ENCODE data around the gene STK32A.
A peak's percentile ranks its signal among the peaks of the same experiment; 100 is the strongest.
"Not testable (repeated sequence)": the region's sequence is repeated elsewhere in the genome, so short reads cannot be mapped to it uniquely, and the experiment has no call there.

The STK32A gene

DNA sequence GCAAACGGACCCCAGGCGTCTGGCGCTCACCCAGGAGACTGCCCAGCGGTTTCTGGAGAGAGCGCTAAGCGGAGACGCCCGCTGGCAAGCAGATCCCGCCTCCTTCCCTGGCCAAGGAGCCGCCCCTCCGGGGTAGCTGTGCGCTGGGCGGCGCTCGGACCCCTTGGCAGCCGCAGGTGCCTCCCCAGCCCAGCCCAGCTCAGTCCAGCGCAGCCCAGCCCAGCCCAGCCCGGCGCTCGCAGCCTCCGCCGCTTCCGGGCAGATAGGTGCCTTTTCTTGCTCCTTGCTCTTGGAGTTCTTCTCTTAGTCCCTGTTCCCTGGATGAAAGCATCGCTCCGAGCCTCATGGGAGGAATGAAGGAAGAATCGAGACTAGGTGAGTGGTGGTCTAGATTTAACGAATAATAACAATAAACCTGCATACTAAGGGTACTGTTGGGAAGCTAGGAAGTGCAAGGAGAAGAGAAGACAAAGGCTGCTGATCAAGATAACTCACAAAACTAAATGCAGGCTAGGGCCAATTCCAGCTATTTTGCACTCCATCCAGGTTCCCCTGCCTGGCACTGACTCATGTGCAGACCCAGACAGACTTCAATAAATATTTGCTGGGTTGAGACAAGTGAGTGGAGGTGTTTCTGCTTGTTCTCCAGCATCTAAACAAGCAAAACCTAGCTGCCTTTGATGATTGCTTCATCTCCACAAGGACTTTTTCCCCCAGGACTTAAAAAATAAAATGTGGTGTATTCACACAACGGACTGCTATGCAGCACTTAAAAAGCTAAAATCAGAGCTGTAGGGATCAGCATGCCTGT lies at the start of gene STK32A:
TSS of gene STK32A (plus strand) at position 202 of the 811 bp plus-strand sequence. CDS start 4,609 bp downstream, outside the sequence.
- no peak for DNase-seq (ENCODE audit: low spot score)

DNA sequence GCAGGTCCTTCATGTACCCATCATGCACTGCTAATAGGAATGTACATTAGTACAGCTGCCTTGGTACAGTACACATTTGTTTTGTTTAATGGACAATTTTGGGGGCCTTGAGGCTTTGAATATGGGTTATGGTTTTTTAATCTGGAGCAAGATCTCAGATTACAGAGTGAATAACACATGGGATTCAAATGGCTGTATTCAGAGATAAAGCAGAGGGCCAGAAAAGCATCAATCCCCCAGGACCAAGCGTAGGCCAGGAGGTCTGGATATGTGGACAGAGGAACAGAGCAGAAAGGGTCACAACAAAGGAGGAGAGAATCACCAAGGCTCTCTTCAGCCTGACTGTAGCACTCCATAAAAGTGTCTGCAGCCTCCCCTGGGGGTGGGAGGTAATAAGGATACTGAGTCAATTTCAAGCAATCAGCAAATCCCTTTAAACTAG lies 47.7 kb upstream of the STK32A start:
- DNase-seq (ENCODE audit: low spot score), result no peak

DNA sequence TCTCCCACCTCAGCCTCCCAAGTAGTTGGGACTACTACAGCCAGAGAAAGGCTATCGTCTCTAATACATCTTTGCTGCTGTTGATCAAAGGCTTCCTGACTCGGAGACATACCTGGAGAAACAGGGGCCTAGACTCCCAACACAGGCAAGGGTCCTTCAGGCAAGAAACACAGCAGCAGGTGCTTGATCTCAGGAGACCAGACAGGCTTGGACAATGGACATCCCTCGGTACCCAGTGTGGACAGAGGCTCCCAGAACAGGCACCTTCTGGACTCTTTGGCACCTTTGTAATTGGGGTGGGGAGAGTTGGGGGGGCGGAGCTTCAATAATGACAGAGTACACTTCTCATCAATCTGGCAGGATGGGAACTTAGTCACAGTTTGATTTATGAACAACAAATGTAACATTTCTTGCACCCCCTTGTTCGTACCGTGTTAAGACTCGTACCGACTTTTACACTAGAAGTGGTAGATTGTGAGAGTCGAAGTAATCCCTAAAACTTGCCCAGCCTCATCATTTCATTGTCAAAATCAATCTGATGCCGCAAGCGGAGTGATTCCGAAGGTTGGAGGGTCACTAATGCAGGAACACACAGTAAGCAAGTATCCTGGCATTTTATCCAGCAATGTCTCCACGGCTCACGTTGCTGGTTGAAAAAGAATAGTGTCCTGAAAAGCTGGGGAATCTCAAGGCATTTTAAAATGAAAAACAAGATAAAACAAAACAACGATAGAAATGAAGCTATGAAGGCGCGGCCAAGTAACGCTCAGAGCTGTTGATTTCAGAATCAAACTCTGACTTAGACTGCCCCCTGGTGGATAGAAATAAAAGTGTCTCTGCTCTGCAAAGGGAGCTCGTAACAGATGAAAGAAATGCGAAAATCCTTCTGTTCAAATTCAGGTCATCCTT lies 46.4 kb upstream of the STK32A start:
- peak; percentile 50 for DNase-seq (ENCODE audit: low spot score)

DNA sequence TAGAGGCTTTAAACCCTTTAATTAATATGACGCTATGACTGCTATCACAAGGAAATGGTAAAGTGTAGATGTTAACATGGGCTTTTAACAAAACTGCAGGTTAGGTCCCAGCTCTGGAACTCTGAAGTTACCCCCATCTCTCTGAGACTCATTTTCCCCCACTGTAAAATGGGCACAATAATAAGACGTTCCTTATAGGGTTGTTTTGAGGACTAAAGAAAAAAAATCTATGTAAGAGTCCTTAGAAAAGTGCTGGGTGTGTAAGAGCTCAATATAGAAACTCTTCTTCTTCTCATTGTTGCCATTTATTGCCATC lies 45.8 kb upstream of the STK32A start:
- DNase-seq (ENCODE audit: low spot score), result no peak

DNA sequence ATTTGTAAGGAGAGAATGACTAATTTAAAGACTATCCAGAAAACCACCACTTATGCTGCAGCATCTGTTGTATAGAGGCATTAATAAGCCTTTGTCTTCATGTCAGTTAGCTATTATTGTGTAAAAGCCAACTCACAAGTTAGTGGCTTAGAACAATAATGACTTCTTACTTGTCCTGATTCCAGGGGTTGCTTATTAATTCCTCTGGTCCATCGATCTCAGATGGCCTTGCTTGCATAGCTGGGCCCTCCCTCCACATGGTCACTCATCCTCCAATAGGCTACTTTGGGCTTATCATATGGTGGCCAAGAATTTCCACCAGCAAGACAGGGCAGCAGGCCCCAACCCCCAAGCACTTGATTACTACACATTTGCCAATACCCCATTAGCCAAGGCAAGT lies 44.5 kb upstream of the STK32A start:
- no peak for DNase-seq (ENCODE audit: low spot score)

DNA sequence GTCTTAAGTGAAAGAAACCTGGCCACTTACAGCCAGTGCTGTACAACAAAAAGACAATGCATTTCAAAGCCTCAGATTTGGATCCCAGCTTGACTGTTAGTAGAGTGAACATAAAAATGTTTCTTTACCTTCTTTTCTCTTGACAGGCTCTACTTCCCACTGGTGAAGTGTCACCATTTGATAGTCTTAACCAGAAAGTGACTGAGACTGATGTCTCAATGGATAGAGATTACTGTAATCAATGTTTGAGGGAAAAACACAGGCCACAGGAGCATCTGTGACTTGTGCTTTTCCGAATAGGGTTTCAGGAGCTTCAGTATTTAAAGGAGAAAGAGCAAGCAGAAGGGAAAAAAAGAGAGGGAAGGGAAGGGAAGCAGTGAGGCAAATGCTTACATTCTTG lies 41.7 kb upstream of the STK32A start:
- no peak for DNase-seq (ENCODE audit: low spot score)

DNA sequence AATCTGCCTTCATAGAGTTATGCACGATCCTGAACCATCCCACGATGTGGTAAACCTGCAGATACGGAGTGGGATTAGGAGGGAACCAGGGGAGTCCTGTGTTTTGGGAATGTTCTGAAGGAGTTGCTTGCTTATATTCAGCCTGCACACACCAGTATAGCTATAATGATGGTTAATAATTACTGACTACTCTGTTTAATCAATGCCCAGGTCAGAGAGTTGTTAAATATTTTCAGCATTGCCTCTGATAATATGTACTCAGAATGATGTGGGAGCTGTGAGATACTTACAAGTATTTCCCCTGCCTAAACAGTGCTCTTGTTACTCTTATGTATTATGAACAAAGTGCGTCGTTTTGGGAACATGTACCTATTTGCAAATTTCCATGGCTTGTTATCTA lies 34.8 kb upstream of the STK32A start:
- DNase-seq (ENCODE audit: low spot score), result no peak

DNA sequence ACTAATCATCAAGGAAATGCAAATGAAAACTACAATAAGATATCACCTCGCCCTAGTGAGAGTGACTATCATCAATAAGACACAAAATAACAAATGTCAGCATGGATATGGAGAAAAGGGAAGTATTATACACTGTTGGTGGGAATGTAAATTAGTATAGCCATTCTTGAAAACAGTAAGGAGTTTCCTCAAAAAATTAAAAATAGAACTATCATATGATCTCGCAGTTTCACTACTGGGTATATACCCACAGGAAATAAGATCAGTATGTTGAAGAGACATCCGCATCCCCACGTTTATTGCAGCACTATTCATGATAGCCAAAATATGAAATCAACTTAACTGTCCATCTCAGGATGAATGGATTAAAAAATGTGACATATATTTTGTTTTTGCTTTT lies 31.6 kb upstream of the STK32A start:
- DNase-seq (ENCODE audit: low spot score), result no peak

DNA sequence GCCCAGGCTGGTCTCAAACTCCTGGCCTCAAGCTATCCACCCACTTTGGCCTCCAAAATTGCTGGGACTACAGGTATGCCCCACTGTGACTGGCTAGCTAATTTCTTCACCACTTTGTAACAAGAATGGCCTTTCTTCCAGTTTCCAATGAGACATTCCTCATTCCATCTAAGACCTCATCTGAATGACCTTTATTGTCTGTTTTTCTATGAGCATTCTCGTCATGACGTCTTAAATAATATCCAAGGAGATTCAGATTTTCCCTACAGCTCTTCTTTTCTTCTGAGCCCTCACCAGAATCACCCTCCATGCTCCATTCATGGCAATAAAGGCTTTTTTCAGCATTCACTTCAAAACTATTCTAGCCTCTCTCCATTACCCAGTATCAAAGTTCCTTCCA lies 30.2 kb upstream of the STK32A start:
- no peak for DNase-seq (ENCODE audit: low spot score)

DNA sequence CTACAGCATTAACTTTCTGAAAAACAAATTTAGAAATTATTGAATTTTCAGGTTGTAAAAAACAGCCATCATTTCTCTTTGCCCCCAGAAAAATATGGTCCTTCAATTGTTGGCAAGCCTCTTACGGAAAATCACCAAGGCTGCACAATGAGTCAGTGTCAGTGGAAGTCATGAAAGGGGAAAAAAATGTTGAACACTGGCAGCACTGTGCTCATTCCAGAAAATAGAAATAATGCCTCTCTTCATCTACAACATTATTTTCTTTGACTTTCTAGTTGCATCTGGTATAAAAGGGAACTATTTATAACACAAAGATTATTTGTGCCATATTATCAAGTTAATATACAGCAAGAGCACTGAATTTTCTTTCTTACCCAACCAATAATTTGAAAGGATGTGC lies 26.7 kb upstream of the STK32A start:
- DNase-seq (ENCODE audit: low spot score), result no peak

DNA sequence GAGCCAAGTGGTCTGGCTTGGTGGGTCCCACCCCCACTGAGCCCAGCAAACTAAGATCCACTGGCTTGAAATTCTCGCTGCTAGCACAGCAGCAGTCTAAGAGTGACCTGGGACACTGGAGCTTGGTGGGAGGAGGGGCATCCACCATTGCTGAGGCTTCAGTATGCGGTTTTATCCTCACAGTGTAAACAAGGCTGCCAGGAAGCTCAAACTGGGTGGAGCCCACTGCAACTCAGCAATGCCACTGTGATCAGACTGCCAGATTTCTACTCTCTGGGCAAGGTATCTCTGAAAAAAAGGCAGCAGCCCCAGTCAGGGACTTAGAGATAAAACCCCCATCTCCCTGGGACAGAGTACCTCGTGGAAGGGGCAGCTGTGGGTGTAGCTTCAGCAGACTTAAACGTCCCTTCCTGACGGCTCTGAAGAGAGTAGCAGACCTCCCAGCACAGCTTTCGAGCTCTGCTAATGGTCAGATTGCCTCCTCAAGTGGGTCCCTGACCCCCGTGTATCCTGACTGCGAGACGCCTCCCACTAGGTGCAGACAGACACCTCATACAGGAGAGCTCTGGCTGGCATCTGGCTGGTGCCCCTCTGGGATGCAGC lies 18.2 kb upstream of the STK32A start:
- DNase-seq (ENCODE audit: low spot score), result peak; percentile 8

DNA sequence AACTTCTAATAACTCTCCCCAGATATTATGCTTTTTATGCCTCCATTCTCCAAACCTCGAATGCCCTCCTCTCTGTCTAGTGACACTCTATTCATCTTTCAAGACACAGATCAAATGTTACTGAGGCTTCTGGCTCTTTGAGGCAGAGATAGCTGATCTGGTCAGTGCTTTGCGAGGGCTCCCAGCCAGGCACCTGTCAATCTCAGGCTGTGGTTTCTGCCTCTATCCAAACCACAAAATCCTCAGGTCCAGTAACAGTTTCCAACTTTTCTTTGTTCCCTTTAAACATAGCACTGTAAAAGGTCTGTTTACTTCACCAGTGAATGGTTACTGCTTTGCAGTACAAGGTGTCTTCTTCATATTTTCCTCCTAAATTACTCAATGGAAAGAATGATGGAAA lies 11.5 kb upstream of the STK32A start:
- DNase-seq (ENCODE audit: low spot score), result no peak

DNA sequence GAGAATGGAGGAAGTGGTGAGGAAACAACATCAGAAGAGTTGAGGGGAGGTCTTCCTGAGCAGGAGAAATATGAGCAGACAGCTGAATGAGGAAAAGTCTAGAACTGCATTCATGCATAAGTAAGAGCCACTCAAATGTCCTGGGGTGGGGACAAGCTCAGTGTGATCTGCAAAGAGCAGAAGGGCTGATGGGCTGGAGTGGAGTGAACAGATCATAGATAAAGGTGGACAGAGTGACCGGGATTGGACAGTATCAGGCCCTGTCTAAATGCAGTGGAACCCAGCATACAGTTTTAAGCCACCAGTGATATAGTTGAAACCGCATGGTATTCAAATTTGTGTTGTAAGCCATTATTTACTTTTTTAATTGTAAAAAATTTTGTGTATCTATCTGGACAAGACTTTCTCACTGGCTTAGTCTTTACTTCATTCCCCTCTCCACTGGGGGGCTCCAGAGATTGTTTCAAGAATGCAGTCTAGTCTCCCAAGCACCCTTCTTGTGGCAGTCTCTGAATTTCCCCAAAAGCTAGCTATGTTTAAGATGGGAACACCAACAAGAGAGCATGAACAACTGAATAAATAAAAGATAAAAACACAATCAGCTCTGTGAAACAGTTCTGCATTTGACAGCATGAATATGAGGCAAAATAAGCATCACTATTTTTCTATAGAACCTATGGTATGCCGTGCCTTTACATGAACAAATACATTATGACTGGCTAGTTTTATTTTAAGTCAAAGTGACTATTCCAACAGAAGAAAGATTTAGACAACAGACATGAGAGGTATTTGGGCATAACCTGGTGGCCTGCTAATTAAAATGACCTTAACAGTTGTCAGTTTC lies 10.7 kb upstream of the STK32A start:
- no peak for DNase-seq (ENCODE audit: low spot score)

DNA sequence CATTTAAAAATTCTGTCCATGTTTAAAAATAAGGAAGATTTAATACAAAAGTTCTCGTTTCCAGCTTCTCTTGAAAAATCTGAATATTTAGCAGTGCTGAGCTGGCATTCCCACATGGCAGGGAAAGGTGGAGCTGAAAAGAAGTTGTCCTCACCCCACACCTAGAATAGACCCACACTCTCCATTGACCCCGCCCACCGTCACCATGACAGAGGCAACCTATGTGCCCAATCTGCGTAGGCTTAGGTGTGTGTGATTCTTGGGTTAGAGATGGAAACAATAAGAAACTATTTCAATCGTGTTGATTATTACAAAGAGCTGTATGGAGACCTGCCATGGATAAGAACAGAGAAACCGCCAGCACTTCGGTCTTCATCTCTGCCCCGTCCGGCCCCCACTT lies 8.9 kb upstream of the STK32A start:
- no peak for DNase-seq (ENCODE audit: low spot score)

DNA sequence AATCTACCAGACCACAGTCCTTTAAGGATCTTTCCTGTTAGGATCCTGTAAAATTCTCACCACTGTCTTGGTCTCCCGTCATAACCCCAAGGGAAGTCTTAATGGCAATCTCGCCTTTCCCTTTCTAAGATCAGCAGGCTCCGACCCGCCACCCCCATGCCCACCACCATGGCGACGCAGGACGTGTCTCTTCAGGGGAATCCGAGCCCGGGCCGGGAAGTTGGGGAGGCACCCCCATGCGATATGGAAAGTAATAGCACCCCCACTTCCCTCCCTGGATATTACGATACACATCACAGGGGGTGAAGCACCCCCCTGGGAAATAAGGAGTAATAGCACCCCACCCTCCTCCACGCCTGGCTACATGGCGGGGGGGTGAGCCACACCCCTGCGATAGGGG lies 8.3 kb upstream of the STK32A start:
- no peak for DNase-seq (ENCODE audit: low spot score)

DNA sequence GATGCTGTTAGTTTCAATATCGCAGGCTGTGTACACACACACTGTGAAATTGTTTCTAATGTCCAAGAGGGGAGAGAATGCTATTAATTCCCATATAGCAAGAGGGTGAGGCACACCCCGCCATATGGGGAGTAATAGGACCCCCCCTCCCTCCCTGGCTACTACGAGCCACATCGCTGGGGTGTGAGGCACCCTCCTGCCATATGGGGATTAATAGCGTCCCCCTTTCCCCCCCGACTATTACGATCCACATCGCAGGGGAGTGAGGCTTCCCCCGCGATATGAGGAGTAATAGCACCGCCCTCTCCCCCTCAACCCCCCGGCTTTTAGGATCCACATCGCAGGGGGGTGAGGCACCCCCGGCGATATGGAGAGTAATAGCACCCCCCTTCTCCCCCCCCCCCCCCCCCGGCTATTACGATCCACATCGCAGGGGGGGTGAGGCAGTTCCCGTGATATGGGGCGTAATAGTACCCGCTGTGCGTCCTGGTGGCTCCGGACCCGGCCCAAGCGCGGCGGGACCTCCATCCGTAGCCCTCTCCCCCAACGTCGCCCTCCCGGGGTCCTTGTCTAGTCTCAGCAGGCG lies 494 bp upstream of the STK32A start:
- no peak for DNase-seq (ENCODE audit: low spot score)

DNA sequence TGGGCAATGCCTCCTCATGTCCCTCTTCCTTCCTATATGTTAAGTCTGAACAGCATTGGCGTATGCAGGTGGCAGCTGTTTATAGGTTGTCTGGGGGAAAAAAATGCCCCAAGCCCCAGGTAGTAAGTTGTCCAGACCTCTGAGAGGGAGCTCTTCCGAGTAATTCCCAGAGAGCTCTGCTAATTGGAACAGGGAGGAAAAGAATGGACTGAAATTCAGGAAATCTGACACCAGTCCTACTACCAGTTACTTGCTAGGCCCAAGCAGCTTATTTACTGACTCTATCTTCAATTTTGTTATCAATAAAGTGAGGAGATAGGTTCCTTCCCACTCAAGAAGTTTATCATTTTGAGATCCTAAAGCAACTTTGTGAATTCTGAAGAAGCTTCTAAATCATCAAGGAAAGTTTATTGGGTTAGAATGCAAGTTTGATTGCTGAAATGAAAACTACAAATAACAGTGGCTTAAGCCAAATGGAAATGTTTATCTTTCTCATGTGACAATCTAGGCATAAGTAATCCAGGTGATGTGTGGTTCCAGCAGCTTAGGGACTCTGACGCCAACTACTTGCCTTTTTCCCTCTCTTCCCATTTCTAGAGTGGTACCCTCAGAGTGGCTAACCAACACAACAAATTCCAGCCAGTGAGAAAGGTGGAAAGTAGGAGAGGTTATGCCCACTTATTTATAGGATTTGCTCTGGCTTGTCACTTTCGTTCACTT lies 5.6 kb downstream of the STK32A start:
- DNase-seq (ENCODE audit: low spot score), result no peak

DNA sequence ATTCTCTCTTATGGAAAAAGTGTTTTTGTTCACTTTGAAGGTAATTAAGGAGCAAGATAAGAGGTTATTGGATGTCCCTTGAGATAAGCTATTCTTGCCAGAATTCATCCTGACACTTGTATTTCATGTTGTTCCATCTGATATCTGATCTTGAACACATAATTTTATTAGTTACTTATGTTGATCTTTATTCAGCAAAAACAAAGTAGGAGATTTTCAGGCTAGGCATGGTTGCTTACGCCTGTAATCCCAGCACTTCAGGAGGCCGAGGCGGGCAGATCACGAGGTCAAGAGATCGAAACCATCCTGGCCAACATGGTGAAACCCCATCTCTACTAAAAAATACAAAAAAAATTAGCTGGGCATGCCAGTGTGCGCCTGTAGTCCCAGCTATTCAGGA lies 8.4 kb downstream of the STK32A start:
- DNase-seq (ENCODE audit: low spot score), result not testable (repeated sequence)

DNA sequence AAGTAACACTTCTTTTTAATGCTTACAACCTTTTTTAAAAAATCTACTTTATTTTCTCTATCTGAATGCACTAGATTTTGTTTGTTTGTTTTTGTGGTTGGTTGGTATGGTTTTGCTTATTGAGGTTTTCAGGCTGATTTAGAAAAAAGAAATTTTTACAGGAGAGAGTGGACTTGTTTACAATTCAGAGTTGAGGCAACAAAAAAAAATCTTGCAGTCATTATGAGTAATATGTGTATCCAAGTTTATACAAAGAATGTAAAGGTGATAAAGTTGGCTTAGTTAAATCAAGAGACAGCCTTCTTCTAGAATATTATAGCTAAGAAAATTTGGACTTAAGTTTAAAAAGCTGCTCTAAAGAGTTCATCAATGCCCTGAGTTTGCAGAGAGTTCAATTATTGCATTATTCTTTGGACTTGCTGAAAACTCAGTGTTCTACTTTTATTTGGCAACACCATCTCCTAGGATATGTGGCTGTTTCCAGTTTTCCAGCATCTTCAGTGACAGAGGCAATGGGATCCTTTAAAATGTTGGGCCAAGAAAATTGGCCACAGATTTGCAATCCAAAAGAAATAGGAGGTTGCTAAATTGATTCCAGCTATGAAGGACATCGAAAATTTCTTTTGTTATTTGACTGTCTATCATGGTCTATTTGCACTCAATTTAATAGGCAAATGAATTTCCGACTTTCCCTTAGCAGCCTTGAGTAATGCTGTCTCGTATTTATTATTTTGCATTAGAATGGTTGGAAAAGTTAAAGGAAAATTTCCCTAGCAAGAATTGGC lies 10.7 kb downstream of the STK32A start:
- DNase-seq (ENCODE audit: low spot score), result no peak

DNA sequence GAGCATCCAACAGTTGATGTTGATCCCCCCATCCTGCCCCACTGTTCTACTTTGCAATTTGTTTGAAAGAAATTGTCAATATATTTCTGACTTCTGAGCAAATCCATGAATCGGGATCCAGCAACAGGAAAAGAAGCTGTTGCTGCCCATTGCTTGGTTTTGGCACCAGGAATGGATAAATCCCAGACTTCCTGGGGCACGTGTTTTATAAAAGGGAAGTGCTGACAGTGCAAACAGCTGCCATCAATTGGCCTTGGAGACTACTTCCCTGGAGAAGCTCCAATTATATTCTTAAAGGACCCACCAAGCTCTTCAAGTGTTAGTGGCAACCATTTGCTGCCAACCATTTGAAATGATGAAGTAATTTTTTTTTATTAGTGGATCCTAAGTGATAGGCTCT lies 13.7 kb downstream of the STK32A start:
- DNase-seq (ENCODE audit: low spot score), result no peak

All from CD4-positive, alpha-beta T cell treated with Interleukin-6 at 100 ng/mL for 8 hours (primary cell).